ENCODE results near the gene APLP2. TPM values are rescaled to one million over a fixed set of nuclear protein-coding genes. Genes with fewer than 3 reads are reported as not detected.

The APLP2 gene
- polyA plus RNA-seq, 1 donor, result 135 TPM

DNA sequence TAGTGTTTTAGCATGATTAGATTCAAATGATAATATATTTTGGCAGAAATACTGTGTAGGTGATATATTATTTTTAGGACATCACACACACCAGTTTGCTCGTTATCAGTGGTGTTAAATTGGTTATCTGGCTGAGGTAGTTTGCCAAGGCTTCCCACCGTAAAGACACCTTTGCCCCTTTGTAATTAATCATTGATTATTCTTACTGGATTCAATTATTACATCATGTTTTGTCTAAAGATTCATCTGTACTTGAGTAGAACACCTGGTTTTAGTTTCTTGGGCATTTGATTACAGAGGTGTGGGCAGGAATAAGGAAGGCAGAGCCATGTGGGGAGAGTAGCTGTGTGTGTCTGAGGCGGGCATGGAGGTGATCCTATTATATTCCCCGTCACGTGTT, 50.4 kb downstream of the APLP2 start:
- no peak for DNase-seq

- DNase-seq, result no peak
These were observed 51.8 kb downstream of the APLP2 start for GRCh38 chr11:130121445-130121978.

DNA sequence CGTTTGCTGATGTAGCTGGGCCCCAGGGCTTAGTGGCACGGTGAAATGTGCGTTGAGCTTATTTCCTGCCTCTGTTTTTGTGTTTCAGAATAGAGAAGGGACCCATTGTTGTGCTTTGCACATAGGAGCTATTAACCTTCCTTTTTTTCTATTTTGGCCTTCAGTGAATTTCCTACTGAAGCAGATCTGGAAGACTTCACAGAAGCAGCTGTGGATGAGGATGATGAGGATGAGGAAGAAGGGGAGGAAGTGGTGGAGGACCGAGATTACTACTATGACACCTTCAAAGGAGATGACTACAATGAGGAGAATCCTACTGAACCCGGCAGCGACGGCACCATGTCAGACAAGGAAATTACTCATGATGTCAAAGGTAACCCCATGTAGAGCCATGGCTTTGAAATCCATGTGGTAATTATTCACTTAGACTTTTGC, 52.5 kb downstream of the APLP2 start:
- DNase-seq, result no peak

DNA sequence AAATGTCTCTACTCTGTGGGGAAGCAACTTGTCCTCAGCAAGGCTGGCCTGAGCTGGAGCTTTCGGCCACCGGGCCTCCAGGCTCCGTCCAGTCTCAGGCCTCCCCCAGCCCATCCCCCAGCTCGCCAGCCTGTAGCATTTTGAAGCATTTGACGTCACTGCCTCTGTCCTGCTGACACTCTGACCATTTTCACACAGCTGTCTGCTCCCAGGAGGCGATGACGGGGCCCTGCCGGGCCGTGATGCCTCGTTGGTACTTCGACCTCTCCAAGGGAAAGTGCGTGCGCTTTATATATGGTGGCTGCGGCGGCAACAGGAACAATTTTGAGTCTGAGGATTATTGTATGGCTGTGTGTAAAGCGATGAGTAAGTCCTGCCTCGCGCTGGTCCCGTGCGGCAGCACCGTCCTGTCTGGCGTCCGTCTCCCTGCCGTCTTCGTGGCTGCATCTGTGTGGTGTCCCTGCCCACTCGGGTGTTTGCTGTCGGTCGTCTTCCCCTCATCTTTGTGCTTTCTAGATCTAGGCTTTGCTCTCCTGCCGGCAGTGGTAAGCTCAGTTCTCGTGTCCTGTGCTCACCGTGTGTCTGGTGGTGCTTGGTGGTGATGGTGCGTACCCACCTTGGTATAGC, 53.8 kb downstream of the APLP2 start:
- DNase-seq, result no peak

DNA sequence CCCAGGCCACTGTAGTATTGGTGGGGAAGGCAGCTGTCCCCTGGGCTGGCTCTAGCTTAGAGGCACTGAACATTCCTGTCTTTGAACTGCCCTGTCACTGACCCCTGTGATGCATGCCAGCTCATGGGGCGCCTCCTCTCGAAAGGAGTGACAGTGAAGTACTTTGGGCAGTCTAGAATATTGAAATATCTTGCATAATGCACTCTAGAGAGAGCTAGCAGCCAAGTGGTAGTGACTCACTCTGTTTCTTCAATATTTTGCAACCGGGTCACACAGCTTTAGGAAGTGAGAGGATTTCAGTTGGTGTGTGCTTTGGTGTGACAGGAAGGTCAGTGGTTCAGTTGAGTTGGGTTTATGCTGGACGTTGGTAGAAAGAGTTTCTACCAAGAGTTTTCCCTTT, 54.4 kb downstream of the APLP2 start:
- DNase-seq, result no peak

DNA sequence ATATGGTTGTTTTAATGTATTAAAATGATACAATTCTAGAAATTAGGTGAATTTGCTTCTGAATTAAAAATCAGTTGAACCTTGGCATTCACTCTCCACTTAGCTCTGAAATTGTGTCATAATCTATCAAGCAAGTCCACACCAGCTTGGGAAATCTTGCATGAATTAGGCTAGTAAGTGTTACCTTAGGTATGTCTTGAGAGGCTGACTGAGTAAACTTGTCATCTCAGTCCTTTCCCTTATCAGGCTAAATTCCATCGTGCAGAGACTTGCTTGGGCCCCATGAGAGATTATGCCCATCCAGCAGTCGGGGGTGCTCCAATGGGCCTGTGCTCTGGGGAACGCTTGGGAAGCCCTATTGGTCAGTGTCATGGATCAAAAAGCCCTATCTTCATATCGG, 55.9 kb downstream of the APLP2 start:
- DNase-seq, result no peak

- DNase-seq, result no peak
These were observed 56.8 kb downstream of the APLP2 start for GRCh38 chr11:130126516-130126915.

DNA sequence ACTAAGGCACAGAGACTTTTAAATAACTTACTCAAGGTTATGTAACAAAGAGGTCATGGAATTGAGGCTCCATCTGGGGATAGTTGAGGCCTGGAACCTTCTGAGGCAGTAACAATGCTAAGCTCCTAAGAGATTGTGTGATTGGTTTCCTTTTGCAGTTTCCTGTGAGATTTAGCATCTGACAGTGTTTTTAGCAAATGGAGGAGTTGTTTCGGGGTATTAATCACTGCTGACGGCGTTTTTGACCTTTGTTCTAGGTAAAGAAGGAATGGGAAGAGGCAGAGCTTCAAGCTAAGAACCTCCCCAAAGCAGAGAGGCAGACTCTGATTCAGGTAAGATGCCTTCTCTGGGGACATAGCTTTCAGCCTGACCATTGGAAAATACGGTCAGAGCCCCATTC, 57.8 kb downstream of the APLP2 start:
- no peak for DNase-seq

DNA sequence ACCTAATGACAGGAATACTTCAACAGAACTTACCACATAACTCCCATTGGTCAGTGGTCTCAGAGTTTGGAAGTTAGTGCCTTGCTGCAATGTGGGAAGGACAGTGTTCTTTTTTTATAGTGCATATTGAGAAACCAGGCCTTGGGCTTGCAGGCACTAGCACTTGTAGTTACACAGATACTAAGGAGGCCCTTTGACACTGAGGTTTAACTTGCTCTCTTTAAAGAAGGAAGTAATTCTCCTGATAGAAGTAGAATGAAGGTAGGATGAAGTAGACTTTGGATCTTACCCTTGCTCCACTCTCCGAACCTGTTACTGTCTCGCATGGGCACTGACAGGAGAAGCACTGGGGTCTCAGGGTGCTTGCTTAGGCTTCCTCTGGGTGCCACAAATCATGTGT, 58.9 kb downstream of the APLP2 start:
- no peak for DNase-seq

DNA sequence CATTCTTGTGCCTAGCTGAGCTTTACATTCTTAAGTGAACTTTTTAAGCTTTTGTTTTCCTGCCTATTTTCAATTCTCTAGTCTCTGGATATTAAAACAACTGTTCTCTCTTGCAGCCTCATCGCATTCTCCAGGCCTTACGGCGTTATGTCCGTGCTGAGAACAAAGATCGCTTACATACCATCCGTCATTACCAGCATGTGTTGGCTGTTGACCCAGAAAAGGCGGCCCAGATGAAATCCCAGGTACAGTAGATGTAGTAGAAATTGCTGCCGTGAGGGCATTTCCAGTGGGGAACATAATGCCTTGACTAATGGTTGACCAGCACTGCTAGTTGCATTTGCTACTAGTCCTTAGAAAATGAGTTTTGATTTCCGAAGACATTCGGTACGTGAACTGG, 60.2 kb downstream of the APLP2 start:
- no peak for DNase-seq

DNA sequence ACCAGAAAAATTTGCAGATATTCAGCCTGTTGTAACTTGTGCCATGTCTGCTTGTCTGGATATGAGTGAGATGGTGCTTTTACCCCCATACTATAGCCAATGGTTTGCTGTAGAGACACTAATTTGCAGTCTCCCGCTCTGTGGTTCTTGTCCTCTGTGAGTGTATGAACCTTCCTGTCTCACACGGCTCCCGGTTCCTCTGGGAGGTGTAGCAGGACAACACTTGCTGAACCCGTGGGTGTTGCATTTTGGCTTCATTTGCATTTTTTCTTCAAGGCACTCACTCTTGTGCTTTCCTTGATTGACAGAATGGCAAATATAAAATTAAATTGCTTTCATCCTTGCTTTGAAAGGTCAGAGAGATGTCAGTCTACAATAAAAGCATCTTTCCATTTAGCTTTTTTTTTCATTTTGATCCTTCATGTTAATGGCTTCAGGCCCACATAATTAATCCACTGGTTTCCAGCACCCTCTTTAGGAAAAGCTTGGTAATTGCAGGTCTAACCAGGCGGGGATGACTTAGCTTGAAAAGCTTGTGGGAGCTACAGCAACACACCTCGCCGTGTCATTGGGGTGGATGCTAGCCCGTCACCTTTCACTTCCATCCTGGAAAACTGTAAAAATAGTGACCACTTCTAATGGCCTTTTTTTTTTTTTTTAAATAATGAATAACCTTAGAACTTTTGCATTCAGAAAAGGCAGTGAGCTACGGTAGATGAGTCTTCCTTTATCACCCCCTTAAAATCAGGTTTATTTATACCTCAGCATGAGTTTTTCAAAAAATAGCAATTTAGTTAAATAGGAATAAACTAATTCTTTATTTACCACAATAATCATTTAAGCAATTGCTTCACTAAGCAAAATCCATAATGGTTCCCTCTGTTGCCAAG, 62.5 kb downstream of the APLP2 start:
- peak; percentile 52 for DNase-seq

GRCh38 chr11:130133716-130134115, 64.0 kb downstream of the APLP2 start:
- no peak for DNase-seq

- no peak for DNase-seq
These were observed 66.4 kb downstream of the APLP2 start for GRCh38 chr11:130136107-130136506.

GRCh38 chr11:130137999-130138398, 68.3 kb downstream of the APLP2 start:
- DNase-seq, result no peak

DNA sequence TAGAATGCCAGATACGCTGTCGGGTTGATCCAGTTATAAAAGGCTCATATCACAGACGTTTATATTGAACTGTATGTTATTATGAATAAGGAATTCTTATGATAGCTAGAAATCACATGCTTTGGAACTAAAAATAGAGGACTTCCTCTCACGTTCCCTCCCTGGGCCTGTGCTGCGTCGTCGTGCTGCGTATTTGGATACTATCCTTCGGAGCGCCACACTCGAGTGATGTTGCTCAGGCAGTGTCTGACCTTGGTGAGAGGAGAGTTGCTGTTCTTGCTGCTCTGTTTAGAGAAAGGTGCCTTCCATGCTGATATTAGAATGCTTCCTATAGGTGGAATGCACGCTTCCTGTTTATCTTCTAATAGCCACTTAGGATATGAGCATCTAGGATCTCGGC, 69.7 kb downstream of the APLP2 start:
- no peak for DNase-seq

DNA sequence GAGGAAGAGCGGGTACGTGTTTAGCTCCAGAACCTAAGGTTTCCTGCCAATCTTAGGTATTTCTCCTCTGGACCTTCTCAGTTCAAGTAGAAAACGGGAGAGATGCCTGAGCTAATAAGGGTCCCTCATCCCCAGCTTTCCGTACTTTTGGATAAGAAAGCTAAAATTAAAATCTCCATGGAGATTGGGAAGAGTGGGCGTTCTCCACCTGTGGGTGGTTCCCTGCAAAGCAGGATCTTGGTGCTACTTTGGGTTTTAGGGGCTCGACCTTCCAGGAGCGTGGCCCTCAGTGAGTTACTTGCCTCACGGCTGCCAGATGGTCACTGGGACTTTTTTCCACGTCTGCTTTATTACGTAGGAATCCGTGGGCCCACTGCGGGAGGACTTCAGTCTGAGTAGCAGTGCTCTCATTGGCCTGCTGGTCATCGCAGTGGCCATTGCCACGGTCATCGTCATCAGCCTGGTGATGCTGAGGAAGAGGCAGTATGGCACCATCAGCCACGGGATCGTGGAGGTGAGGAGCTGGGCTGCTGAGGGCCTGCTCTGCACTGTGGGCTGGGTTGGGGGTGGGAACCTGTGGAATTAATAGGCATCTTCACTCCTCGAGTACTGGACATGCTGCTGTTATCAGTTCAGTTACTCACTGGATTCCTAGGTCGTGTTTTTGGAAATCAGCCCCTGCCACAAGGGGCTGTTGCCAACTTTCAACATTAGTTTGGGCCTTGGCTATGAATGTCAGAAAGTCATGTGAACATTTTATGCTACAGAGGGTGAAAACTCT, 72.1 kb downstream of the APLP2 start:
- no peak for DNase-seq

DNA sequence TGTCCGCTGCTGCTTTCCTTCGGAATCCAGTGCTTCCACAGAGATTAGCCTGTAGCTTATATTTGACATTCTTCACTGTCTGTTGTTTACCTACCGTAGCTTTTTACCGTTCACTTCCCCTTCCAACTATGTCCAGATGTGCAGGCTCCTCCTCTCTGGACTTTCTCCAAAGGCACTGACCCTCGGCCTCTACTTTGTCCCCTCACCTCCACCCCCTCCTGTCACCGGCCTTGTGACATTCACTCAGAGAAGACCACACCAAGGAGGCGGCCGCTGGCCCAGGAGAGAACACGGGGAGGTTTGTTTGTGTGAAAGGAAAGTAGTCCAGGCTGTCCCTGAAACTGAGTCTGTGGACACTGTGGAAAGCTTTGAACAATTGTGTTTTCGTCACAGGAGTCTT, 74.4 kb downstream of the APLP2 start:
- DNase-seq, result no peak

DNA sequence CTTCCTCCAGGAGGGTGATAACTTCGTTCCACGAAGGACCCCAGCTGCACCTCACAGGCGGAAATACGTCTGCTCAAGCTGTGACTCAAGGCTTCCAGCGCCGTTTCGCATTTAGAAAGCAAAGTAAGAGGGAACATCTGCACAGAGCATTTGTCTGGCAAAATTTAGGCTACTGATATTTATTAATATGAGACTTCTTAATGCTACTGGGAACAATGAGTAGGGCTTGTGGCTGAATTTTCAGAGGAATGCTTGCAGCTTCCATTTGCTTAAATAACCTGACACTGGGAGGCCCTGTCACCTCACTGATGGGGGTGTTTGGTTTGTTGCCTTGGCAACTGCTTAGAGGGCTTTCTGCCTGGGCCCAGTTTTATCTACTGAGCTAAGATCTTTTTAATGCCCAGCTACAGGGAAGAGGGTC, 75.2 kb downstream of the APLP2 start:
- peak; percentile 61 for DNase-seq

GRCh38 chr11:130145311-130145812, 75.7 kb downstream of the APLP2 start:
- no peak for DNase-seq

GRCh38 chr11:130145975-130146776, 76.5 kb downstream of the APLP2 start:
- no peak for DNase-seq

- DNase-seq, result no peak
These were observed 77.1 kb downstream of the APLP2 start for GRCh38 chr11:130146796-130147195.

- no peak for DNase-seq
These were observed 79.2 kb downstream of the APLP2 start for GRCh38 chr11:130148796-130149326.
